Body of pancreas (tissue), 4 donors: ENCODE data around the gene SYCN. TPM values are rescaled to one million over a fixed set of nuclear protein-coding genes. Genes with fewer than 3 reads are reported as not detected.
A peak's percentile ranks its signal among the peaks of the same experiment; 100 is the strongest.

ENCODE experiments used
- ATAC-seq: fragments of 150-250 bp; one replicate; pipeline ENCODE4 v1.9.1; 2016
- DNase-seq, 4 donors: peaks; one replicate each; pipeline ENCODE4 v3.0.0-alpha.2; 2019
- H3K27ac ChIP-seq, 4 donors: fragments of 200-600 bp; sonication (generic); 1 replicate in 3 of 4; 2 replicates in 1 of 4; pipeline versions ENCODE4 v1.5.1 to v1.6.1; 2016 to 2019; ENCODE audit warnings: mild to moderate bottlenecking in 1 of 4, mixed read lengths in 1 of 4, moderate library complexity in 1 of 4
- H3K27me3 ChIP-seq, 2 donors: fragments of 200-600 bp; sonication (generic); one replicate each; pipeline ENCODE4 v1.6.0; 2016; ENCODE audit warnings: mild to moderate bottlenecking in 1 of 2
- H3K36me3 ChIP-seq, 2 donors: fragments of 200-600 bp; sonication (generic); replicated peaks in 1 of 2; 2 replicates each; pipeline ENCODE4 v1.5.1; 2016; ENCODE audit warnings: low read depth in 2 of 2; ENCODE audit not compliant: insufficient read depth in 1 of 2
- H3K4me1 ChIP-seq: fragments of 200-600 bp; sonication (generic); one replicate; pipeline ENCODE4 v1.6.0; 2016
- H3K4me3 ChIP-seq, 2 donors: fragments of 200-600 bp; sonication (generic); 1 replicate in 1 of 2; 2 replicates in 1 of 2; pipeline ENCODE4 v1.5.1; 2016 to 2019
- H3K9me3 ChIP-seq, 3 donors: fragments of 200-600 bp; sonication (generic); 1 replicate in 2 of 3; 2 replicates in 1 of 3; pipeline ENCODE4 v1.5.1; 2016
- CTCF ChIP-seq, 7 experiments: fragments of 450-650 bp in 4 of 7; fragments of 200-600 bp in 3 of 7; sonication (generic) in 3 of 7; IDR thresholded peaks; one replicate each; pipeline ENCODE4 v1.5.1; 2016 to 2019; ENCODE audit warnings: antibody characterized with exemption in 7 of 7
- POLR2A ChIP-seq, 3 donors: fragments of 450-650 bp; IDR thresholded peaks; one replicate each; pipeline ENCODE4 v1.6.1; 2016; ENCODE audit warnings: antibody characterized with exemption in 3 of 3, mild to moderate bottlenecking in 2 of 3
- WGBS, 2 donors: methylation state at CpG; one replicate each; pipeline ENCODE4 v1.1.5; 2017; 5-methylcytosine and 5-hydroxymethylcytosine counted together
- intact Hi-C: fragments of 100-400 bp; cut with DNase I; formaldehyde crosslinking; loops from one replicate; pipeline ENCODE4 v1.15.1; 2023
- total RNA-seq, 2 donors: library from RNA; depleted of rRNA; stranded (reverse); fragments of >200 nt; gene quantifications; one replicate each; pipeline ENCODE4 v1.1.0, GENCODE V29; 2016

Gene SYCN
- total RNA-seq, 2 donors from 2014 or later, result 2,614 to 5,793 TPM

GRCh38 chr19:39154629-39155100, 49.4 kb downstream of the SYCN start:
- no peaks in the 10 kb centered on the region for H3K27me3 ChIP-seq
- H3K9me3 ChIP-seq, result no peaks in the 10 kb centered on the region
- WGBS, 2 donors, result 5 to 14% methylated on average over 7 to 11 of the region's 11 CpGs
- H3K36me3 ChIP-seq, result no peaks in the 10 kb centered on the region
- ATAC-seq (peak; percentile 92), DNase-seq (peak; percentile 87 to 92 (median 92))
- no peak overlapping the region for H3K4me3 ChIP-seq
- intact Hi-C loops, result no loop called here
- H3K4me1 ChIP-seq, result peaks cover 54% of the 10 kb centered on the region
- peak overlapping the region; percentile 68 to 87 (median 81) for H3K27ac ChIP-seq
- TF ChIP-seq CTCF (IDR thresholded peaks at IDR 0.05) (peak in 4 of 7 experiments; percentile 40 to 58 (median 50)), POLR2A (IDR thresholded peaks at IDR 0.05) (no peak)

GRCh38 chr19:39154100-39154628, 49.9 kb downstream of the SYCN start:
- Histone ChIP-seq H3K36me3 (no peaks in the 10 kb centered on the region), H3K4me3 (no peak overlapping the region), H3K4me1 (peaks cover 53% of the 10 kb centered on the region), H3K9me3 (no peaks in the 10 kb centered on the region), H3K27ac (peak overlapping the region; percentile 68 to 87 (median 81)), H3K27me3 (no peaks in the 10 kb centered on the region)
- peak in 1 of 4 donors; percentile 11 for DNase-seq
- intact Hi-C loops, result no loop called here
- no peak for TF ChIP-seq POLR2A (IDR thresholded peaks at IDR 0.05)
- no peak for TF ChIP-seq CTCF (IDR thresholded peaks at IDR 0.05)
- ATAC-seq, result peak; percentile 7
- 39 to 42% methylated on average over 13 of the region's 13 CpGs for WGBS, 2 donors

Other genes with a start within 250 kb of the SYCN start
- gene FBXO17, start 228.5 kb downstream of the SYCN start, total RNA-seq, result 10 to 100 TPM; 18.8 to 25.2 TPM
- gene FBXO27, start 171.7 kb downstream of the SYCN start, total RNA-seq, result 1 to 10 TPM in 1 of 2 donors, under 1 TPM in 1; 0.52 to 4.3 TPM
- gene ACP7, start 119.9 kb downstream of the SYCN start, total RNA-seq, result not detected
- 10 to 100 TPM; 18.9 to 40.2 TPM for gene PAK4, start 78.5 kb downstream of the SYCN start, total RNA-seq
- gene NCCRP1, start 7.3 kb downstream of the SYCN start, total RNA-seq, result 1 to 10 TPM in 1 of 2 donors, under 1 TPM in 1; 0.66 to 7.8 TPM
- gene IFNL3, start 40.7 kb upstream of the SYCN start, total RNA-seq, result not detected
- not detected for gene IFNL4, start 44.6 kb upstream of the SYCN start, total RNA-seq
- gene IFNL2, start 64.1 kb upstream of the SYCN start, total RNA-seq, result not detected
- gene IFNL1, start 92.1 kb upstream of the SYCN start, total RNA-seq, result not detected
- 1 to 10 TPM; 2.0 to 5.7 TPM for gene LRFN1, start 116.6 kb upstream of the SYCN start, total RNA-seq
- gene GMFG, start 131.8 kb upstream of the SYCN start, total RNA-seq, result 1 to 10 TPM; 1.3 to 6.0 TPM
- gene SAMD4B, start 138.2 kb upstream of the SYCN start, total RNA-seq, result 10 to 100 TPM; 41.5 to 77.8 TPM
- gene PAF1, start 186.8 kb upstream of the SYCN start, total RNA-seq, result 10 to 100 TPM; 16.9 to 49.8 TPM
- gene MED29, start 187.1 kb upstream of the SYCN start, total RNA-seq, result 10 to 100 TPM; 23.1 to 40.9 TPM
- 100 to 1,000 TPM in 1 of 2 donors, 10 to 100 TPM in 1; 55.8 to 108 TPM for gene ZFP36, start 202.6 kb upstream of the SYCN start, total RNA-seq
- gene PLEKHG2, start 208.4 kb upstream of the SYCN start, total RNA-seq, result 10 to 100 TPM in 1 of 2 donors, 1 to 10 TPM in 1; 6.7 to 13.2 TPM
- 1,000 to 10,000 TPM in 1 of 2 donors, 100 to 1,000 TPM in 1; 573 to 1,475 TPM for gene RPS16, start 231.7 kb upstream of the SYCN start, total RNA-seq
- gene SUPT5H, start 241.3 kb upstream of the SYCN start, total RNA-seq, result 10 to 100 TPM; 82.0 to 90.3 TPM